ENCODE results near the gene CGRRF1. TPM values are rescaled to one million over a fixed set of nuclear protein-coding genes. Genes with fewer than 3 reads are reported as not detected.

CGRRF1 gene
- total and polyA plus RNA-seq, 2 of the 13 experiments (the other 11 are each of a cell fraction or from before 2014, with no cell fraction given): 16.8 to 18.2 TPM

- peak; percentile 72; the same call in 1 of the 2 replicates for TF ChIP-seq ZSCAN5A (CRISPR knock-in tag; IDR thresholded peaks at IDR 0.05; ENCODE audit: borderline replicate concordance)
- TF ChIP-seq, protein P1, sequence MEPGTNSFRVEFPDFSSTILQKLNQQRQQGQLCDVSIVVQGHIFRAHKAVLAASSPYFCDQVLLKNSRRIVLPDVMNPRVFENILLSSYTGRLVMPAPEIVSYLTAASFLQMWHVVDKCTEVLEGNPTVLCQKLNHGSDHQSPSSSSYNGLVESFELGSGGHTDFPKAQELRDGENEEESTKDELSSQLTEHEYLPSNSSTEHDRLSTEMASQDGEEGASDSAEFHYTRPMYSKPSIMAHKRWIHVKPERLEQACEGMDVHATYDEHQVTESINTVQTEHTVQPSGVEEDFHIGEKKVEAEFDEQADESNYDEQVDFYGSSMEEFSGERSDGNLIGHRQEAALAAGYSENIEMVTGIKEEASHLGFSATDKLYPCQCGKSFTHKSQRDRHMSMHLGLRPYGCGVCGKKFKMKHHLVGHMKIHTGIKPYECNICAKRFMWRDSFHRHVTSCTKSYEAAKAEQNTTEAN (CRISPR knock-in tag; conservative IDR thresholded peaks at IDR 0.05): peak; percentile 76
- 0 out of 2 replicates have a peak, but pooled peaks have one; percentile 35 for TF ChIP-seq NCOA1 (CRISPR knock-in tag; IDR thresholded peaks at IDR 0.05)
- TF ChIP-seq ZNF280D (CRISPR knock-in tag; IDR thresholded peaks at IDR 0.05): no peak
- no peak for TF ChIP-seq SMARCC2 (IDR thresholded peaks at IDR 0.05)
- TF ChIP-seq THAP9 (CRISPR knock-in tag; IDR thresholded peaks at IDR 0.05; ENCODE audit: borderline replicate concordance): peak; percentile 71; the same call in 1 of the 2 replicates
- TF ChIP-seq ZNF253 (CRISPR knock-in tag; IDR thresholded peaks at IDR 0.05; ENCODE audit: borderline replicate concordance): peak; percentile 55; the same call in 1 of the 2 replicates
- TF ChIP-seq, protein P2, sequence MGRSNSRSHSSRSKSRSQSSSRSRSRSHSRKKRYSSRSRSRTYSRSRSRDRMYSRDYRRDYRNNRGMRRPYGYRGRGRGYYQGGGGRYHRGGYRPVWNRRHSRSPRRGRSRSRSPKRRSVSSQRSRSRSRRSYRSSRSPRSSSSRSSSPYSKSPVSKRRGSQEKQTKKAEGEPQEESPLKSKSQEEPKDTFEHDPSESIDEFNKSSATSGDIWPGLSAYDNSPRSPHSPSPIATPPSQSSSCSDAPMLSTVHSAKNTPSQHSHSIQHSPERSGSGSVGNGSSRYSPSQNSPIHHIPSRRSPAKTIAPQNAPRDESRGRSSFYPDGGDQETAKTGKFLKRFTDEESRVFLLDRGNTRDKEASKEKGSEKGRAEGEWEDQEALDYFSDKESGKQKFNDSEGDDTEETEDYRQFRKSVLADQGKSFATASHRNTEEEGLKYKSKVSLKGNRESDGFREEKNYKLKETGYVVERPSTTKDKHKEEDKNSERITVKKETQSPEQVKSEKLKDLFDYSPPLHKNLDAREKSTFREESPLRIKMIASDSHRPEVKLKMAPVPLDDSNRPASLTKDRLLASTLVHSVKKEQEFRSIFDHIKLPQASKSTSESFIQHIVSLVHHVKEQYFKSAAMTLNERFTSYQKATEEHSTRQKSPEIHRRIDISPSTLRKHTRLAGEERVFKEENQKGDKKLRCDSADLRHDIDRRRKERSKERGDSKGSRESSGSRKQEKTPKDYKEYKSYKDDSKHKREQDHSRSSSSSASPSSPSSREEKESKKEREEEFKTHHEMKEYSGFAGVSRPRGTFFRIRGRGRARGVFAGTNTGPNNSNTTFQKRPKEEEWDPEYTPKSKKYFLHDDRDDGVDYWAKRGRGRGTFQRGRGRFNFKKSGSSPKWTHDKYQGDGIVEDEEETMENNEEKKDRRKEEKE (IDR thresholded peaks at IDR 0.05): no peak
- TF ChIP-seq, protein P3, sequence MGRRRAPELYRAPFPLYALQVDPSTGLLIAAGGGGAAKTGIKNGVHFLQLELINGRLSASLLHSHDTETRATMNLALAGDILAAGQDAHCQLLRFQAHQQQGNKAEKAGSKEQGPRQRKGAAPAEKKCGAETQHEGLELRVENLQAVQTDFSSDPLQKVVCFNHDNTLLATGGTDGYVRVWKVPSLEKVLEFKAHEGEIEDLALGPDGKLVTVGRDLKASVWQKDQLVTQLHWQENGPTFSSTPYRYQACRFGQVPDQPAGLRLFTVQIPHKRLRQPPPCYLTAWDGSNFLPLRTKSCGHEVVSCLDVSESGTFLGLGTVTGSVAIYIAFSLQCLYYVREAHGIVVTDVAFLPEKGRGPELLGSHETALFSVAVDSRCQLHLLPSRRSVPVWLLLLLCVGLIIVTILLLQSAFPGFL (CRISPR knock-in tag; IDR thresholded peaks at IDR 0.05): no peak
- peak; percentile 48 for TF ChIP-seq TMF1 (CRISPR knock-in tag; IDR thresholded peaks at IDR 0.05; ENCODE audit: low read depth)
- TF ChIP-seq ZNF598 (CRISPR knock-in tag; IDR thresholded peaks at IDR 0.05; ENCODE audit: borderline replicate concordance): no peak
- no peak for TF ChIP-seq ZNF629 (CRISPR knock-in tag; conservative IDR thresholded peaks at IDR 0.05)
- TF ChIP-seq, protein P4, sequence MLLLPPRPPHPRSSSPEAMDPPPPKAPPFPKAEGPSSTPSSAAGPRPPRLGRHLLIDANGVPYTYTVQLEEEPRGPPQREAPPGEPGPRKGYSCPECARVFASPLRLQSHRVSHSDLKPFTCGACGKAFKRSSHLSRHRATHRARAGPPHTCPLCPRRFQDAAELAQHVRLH (CRISPR knock-in tag; IDR thresholded peaks at IDR 0.05; ENCODE audit: borderline replicate concordance, low read depth): peak; percentile 20; the same call in 1 of the 2 replicates
Measured at GRCh38 chr14:54488646-54489317, 20.9 kb upstream of the CGRRF1 start, which contains the start of gene GMFB (continued).

All from HepG2 (cell line).